ENCODE data around the gene RAB35. TPM values are rescaled to one million over a fixed set of nuclear protein-coding genes. Genes with fewer than 3 reads are reported as not detected.

Gene RAB35
- total and polyA plus RNA-seq, 8 donors, result 8.1 to 35.4 (median 16.5) TPM

DNA sequence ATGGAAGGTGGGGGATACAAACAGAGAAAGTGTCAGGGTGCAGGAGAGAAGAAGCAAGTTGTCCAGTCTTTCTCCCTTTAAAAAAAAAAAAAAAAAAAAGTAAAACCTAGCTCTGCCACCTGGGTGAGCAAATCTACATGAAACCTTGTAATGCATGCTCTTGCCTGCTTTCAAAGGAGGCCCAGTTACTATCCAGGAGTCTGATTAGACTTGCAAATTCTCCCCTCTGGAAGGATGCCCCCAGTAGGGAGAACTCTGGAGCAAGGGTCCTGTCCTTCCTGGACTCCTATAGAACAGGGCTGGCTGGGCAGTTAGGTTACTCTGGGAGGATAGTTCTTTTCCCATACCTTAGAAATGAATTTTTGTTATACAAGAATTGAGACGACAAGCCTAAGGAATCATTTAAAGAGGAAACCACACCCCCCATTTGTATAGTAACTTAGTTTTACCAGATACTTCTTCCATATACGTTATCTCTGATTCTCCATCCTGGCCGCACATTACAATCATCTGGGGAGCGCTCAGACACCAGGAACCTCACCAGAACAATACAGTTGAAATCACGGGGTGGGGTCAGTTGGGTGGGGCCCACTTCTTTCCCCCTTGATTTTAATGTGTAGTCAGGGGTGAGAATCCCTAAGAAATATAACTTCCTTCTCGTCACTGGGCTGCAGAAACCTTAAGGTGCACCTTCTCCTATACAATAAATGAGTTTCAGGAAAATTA is 30.5 kb downstream of the RAB35 start:
- no peak for DNase-seq
- Histone ChIP-seq H3K9me3 (no peaks in the 10 kb centered on the region), H3K4me3 (no peak overlapping the region), H3K27ac (peak overlapping the region in 4 of 5 donors; percentile 78 to 87 (median 82)), H3K36me3 (peaks cover 0 to 15% (median 4%) of the 10 kb centered on the region in 4 donors), H3K27me3 (no peaks in the 10 kb centered on the region), H3K4me1 (peaks cover 8 to 19% (median 17%) of the 10 kb centered on the region in 4 donors)
- intact Hi-C loops (cut with DNase I; ENCODE audit: low total_unique reads), result no loop called here
- TF ChIP-seq EP300 (IDR thresholded peaks at IDR 0.05), result no peak
- TF ChIP-seq POLR2AphosphoS5 (IDR thresholded peaks at IDR 0.05), result no peak
- no peak for TF ChIP-seq CTCF (IDR thresholded peaks at IDR 0.05)
- TF ChIP-seq POLR2A (IDR thresholded peaks at IDR 0.05), result no peak
- 53 to 66% (median 58%) methylated on average over 6 of the region's 6 CpGs for WGBS, 5 donors

GRCh38 chr12:120081641-120082040 is 34.9 kb downstream of the RAB35 start:
- no peaks in the 10 kb centered on the region for H3K36me3 ChIP-seq
- intact Hi-C loops (cut with DNase I; ENCODE audit: low total_unique reads), result no loop called here
- H3K27ac ChIP-seq, result no peak overlapping the region
- no peaks in the 10 kb centered on the region for H3K27me3 ChIP-seq
- DNase-seq, result no peak
- peaks cover 0 to 19% (median 4%) of the 10 kb centered on the region in 4 donors for H3K4me1 ChIP-seq
- 89 to 98% (median 94%) methylated on average over 2 of the region's 2 CpGs for WGBS, 5 donors
- H3K9me3 ChIP-seq, result no peaks in the 10 kb centered on the region
- H3K4me3 ChIP-seq, result no peak overlapping the region
- TF ChIP-seq EP300 (IDR thresholded peaks at IDR 0.05), result no peak
- no peak for TF ChIP-seq POLR2A (IDR thresholded peaks at IDR 0.05)
- TF ChIP-seq POLR2AphosphoS5 (IDR thresholded peaks at IDR 0.05), result no peak
- no peak for TF ChIP-seq CTCF (IDR thresholded peaks at IDR 0.05)

DNA sequence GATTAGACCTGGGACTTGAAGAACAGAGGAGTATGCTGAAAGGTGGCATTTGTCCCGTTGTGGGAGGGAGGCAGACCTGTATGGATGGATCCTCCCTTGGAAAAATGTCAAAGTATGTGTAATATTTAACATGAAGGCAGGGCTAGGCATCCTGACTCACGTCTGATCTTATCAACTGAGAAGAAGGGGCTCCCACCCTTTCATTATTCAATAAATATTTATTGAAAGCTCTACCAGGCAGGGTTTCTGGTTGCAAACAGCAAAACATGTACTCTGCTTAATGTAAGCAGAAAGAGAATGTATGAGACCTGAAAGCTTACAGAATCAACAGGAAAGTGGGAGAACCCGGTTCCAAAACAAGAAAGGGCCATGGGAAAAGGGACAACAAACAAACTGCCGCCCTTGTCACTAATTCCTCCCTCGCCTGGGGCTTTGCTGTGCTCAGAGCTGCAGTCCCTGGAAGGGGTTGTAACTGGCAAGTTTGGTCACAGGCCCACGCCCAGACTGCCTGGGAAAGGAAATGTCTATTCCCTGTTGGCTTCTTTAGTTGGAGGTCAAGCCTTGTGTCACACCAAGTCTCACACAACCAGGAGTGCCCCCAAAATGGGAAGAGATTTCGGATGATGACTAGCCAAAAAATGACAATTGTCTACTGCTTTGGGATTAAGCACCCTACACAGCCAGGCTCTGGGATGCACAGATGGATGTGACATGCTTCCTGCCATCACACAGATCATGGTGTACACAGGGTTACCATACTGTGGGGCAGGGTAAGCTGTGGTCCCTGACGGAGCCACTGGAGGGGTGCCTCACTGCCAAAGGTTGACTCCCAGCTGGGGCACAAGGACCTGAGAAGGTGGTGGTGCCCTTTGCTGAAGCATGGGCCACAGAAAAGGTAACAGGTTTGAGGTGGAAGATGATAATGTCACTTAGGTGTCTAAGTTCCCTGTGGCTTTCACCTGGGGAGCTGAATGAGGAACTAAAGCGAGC is 36.8 kb downstream of the RAB35 start:
- Histone ChIP-seq H3K27ac (peak overlapping the region; percentile 44 to 76 (median 66)), H3K36me3 (peaks cover 0 to under 1% (median 0%) of the 10 kb centered on the region in 4 donors), H3K4me1 (peaks cover 0 to 12% (median 0%) of the 10 kb centered on the region in 4 donors), H3K9me3 (no peaks in the 10 kb centered on the region), H3K27me3 (no peaks in the 10 kb centered on the region), H3K4me3 (no peak overlapping the region)
- TF ChIP-seq EP300 (IDR thresholded peaks at IDR 0.05) (no peak), CTCF (IDR thresholded peaks at IDR 0.05) (no peak), POLR2A (IDR thresholded peaks at IDR 0.05) (no peak), POLR2AphosphoS5 (IDR thresholded peaks at IDR 0.05) (peak in 2 of 3 donors; percentile 17 to 25)
- intact Hi-C loops (cut with DNase I; ENCODE audit: low total_unique reads), result no loop called here
- DNase-seq, result peak in 1 of 2 donors; percentile 51
- 49 to 60% (median 53%) methylated on average over 9 of the region's 9 CpGs for WGBS, 5 donors

DNA sequence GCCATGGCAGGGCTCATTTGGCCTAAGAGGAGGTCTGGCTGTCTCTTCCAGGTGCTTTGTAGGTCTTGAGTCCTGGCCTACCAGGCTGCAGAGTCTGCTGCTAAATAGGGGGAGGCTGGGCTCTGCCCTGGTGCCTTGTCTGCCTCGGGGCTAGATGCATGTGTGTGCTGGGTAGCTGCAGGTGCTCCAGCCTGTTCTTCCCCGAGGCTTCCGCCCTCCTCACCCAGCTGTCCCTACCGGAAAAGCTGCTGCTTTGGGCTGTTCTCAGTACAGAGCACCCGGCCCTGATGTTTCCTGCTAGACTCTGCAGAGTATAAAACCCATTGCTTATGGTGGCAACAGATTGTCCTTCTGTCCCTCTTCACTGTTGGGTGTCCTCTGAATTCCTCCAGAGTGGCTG is 37.7 kb downstream of the RAB35 start:
- intact Hi-C loops (cut with DNase I; ENCODE audit: low total_unique reads), result no loop called here
- TF ChIP-seq POLR2AphosphoS5 (IDR thresholded peaks at IDR 0.05) (no peak), POLR2A (IDR thresholded peaks at IDR 0.05) (no peak), CTCF (IDR thresholded peaks at IDR 0.05) (no peak), EP300 (IDR thresholded peaks at IDR 0.05) (no peak)
- Histone ChIP-seq H3K4me3 (no peak overlapping the region), H3K27ac (peak overlapping the region in 4 of 5 donors; percentile 44 to 71 (median 59)), H3K4me1 (peaks cover 0 to 12% (median 0%) of the 10 kb centered on the region in 4 donors), H3K9me3 (no peaks in the 10 kb centered on the region), H3K27me3 (no peaks in the 10 kb centered on the region), H3K36me3 (peaks cover 0 to 4% (median 0%) of the 10 kb centered on the region in 4 donors)
- DNase-seq, result no peak
- 44 to 67% (median 59%) methylated on average over 5 of the region's 5 CpGs for WGBS, 5 donors

All from stomach (tissue), 9 donors.